ENCODE measurements around the gene SBNO1. TPM values are rescaled to one million over a fixed set of nuclear protein-coding genes. Genes with fewer than 3 reads are reported as not detected.
"Not testable (repeated sequence)": the region's sequence is repeated elsewhere in the genome, so short reads cannot be mapped to it uniquely, and the experiment has no call there.

The SBNO1 gene
- total RNA-seq, 1 donor from 2014 or later = 20.3 TPM

GRCh38 chr12:123250471-123251383 is 113.9 kb downstream of the SBNO1 start:
- DNase-seq (ENCODE audit: low read depth in 2 of 2) = no peak

GRCh38 chr12:123248996-123249741 is 115.5 kb downstream of the SBNO1 start:
- not testable (repeated sequence) for DNase-seq (ENCODE audit: low read depth in 2 of 2)

- DNase-seq (ENCODE audit: low read depth in 2 of 2) = not testable (repeated sequence)
Measured at GRCh38 chr12:123248129-123248528, 116.5 kb downstream of the SBNO1 start.

- no peak for DNase-seq (ENCODE audit: low read depth in 2 of 2)
Measured at GRCh38 chr12:123245678-123246077, 119.0 kb downstream of the SBNO1 start.

GRCh38 chr12:123243671-123244262 is 120.9 kb downstream of the SBNO1 start:
- no peak for DNase-seq (ENCODE audit: low read depth in 2 of 2)

GRCh38 chr12:123242116-123242904 is 122.3 kb downstream of the SBNO1 start:
- DNase-seq (ENCODE audit: low read depth in 2 of 2) = peak in 1 of 2 donors; percentile 59

Other genes with a start within 250 kb of the SBNO1 start
- 4.0 and 4.6 TPM in 2 replicates for gene PITPNM2, start 213.8 kb downstream of the SBNO1 start, total RNA-seq
- gene MPHOSPH9, start 131.7 kb downstream of the SBNO1 start, total RNA-seq = 23.1 and 37.7 TPM in 2 replicates
- 9.2 and 9.4 TPM in 2 replicates for gene MTRFR, start 131.4 kb downstream of the SBNO1 start, total RNA-seq
- gene CDK2AP1, start 93.0 kb downstream of the SBNO1 start, total RNA-seq = 218 and 261 TPM in 2 replicates
- 24.9 and 25.4 TPM in 2 replicates for gene KMT5A, start 19.3 kb upstream of the SBNO1 start, total RNA-seq
- gene RILPL2, start 71.8 kb upstream of the SBNO1 start, total RNA-seq = 2.4 and 3.3 TPM in 2 replicates
- 9.4 and 11.3 TPM in 2 replicates for gene SNRNP35, start 93.3 kb upstream of the SBNO1 start, total RNA-seq
- 3.1 and 5.3 TPM in 2 replicates for gene RILPL1, start 168.9 kb upstream of the SBNO1 start, total RNA-seq
- 296 and 304 TPM in 2 replicates for gene TMED2, start 219.7 kb upstream of the SBNO1 start, total RNA-seq
- gene DDX55, start 237.3 kb upstream of the SBNO1 start, total RNA-seq = 8.6 and 9.9 TPM in 2 replicates